B cell (primary cell): ENCODE data around the gene TSPAN18. TPM values are rescaled to one million over a fixed set of nuclear protein-coding genes. Genes with fewer than 3 reads are reported as not detected.

Source experiments
- ATAC-seq: fragments of 200-7000 bp; cut with Tn5 transposase; one replicate; pipeline ENCODE4 v1.10.0; 2021; ENCODE audit warnings: low read depth, mild to moderate bottlenecking, moderate number of reproducible peaks, moderate library complexity
- CTCF ChIA-PET: fragments of 350-600 bp; sonication (Branson Sonifier 250); formaldehyde crosslinking; loops from one replicate; lab custom pipeline; 2021; ENCODE audit warnings: antibody characterized with exemption, inconsistent platforms; lab: Charles Lee
- POLR2A ChIA-PET: fragments of 350-600 bp; sonication (Branson Sonifier 250); formaldehyde crosslinking; loops from one replicate; lab custom pipeline; 2021; ENCODE audit warnings: antibody characterized with exemption; lab: Charles Lee
- DNase-seq: peaks from one replicate; pipeline ENCODE4 v3.0.0; 2013
- H2AFZ ChIP-seq: 2 replicates; pipeline ENCODE4 v1.6.1; 2012; ENCODE audit warnings: mild to moderate bottlenecking, low read depth, low read length; ENCODE audit not compliant: insufficient read depth, poor library complexity, severe bottlenecking
- H3K27ac ChIP-seq, 2 donors: 1 replicate in 1 of 2; 2 replicates in 1 of 2; pipeline ENCODE4 v1.5.1; 2012 to 2013; ENCODE audit warnings: low read length in 2 of 2, mild to moderate bottlenecking in 2 of 2, moderate library complexity in 1 of 2
- H3K27me3 ChIP-seq, 4 experiments: fragments of 200-600 bp in 1 of 4; sonication (generic) in 1 of 4; replicated peaks in 1 of 4; 1 replicate in 2 of 4; 2 replicates in 2 of 4; pipeline versions ENCODE4 v1.6.1 to v1.7.0; 2013 to 2016; ENCODE audit warnings: low read length in 3 of 4, mild to moderate bottlenecking in 2 of 4, mixed read lengths in 1 of 4, moderate library complexity in 1 of 4; ENCODE audit not compliant: insufficient read depth in 4 of 4, control insufficient read depth in 3 of 4; ENCODE audit errors: control extremely low read depth in 1 of 4
- H3K36me3 ChIP-seq, 2 experiments: replicated peaks in 1 of 2; 1 replicate in 1 of 2; 2 replicates in 1 of 2; pipeline versions ENCODE4 v1.6.1 to v1.7.1; 2013; ENCODE audit warnings: low read length in 1 of 2; ENCODE audit not compliant: insufficient read depth in 2 of 2, control insufficient read depth in 1 of 2; ENCODE audit errors: control extremely low read depth in 1 of 2, extremely low read depth in 1 of 2
- H3K4me1 ChIP-seq, 2 donors: fragments of 200-600 bp in 1 of 2; sonication (generic) in 1 of 2; 1 replicate in 1 of 2; 2 replicates in 1 of 2; pipeline versions ENCODE4 v1.5.1 to v1.6.1; 2013 to 2017; ENCODE audit warnings: low read length in 2 of 2; ENCODE audit not compliant: control insufficient read depth in 2 of 2, insufficient read depth in 2 of 2
- H3K4me2 ChIP-seq: replicated peaks from 2 replicates; pipeline ENCODE3; 2012; ENCODE audit warnings: mild to moderate bottlenecking, low read depth, low read length; ENCODE audit not compliant: poor library complexity, severe bottlenecking
- H3K4me3 ChIP-seq, 5 experiments: fragments of 200-600 bp in 1 of 5; sonication (generic) in 1 of 5; 1 replicate in 3 of 5; 2 replicates in 2 of 5; pipeline versions ENCODE4 v1.5.1 to v1.7.0; 2011 to 2016; ENCODE audit warnings: low read length in 4 of 5, mild to moderate bottlenecking in 4 of 5, low read depth in 2 of 5, control low read depth in 1 of 5, moderate library complexity in 1 of 5; ENCODE audit not compliant: insufficient read depth in 1 of 5; ENCODE audit errors: control extremely low read depth in 1 of 5, extremely low read depth in 1 of 5
- H3K79me2 ChIP-seq: fragments of 200-600 bp; sonication (generic); one replicate; pipeline ENCODE4 v1.6.0; 2016; ENCODE audit warnings: low read length; ENCODE audit not compliant: control insufficient read depth, insufficient read depth
- H3K9ac ChIP-seq: fragments of 200-600 bp; sonication (generic); 2 replicates; pipeline ENCODE4 v1.6.1; 2017; ENCODE audit warnings: mild to moderate bottlenecking, low read length, moderate library complexity
- H3K9me3 ChIP-seq, 3 donors: one replicate each; pipeline versions ENCODE4 v1.6.1 to v1.7.1; 2013; ENCODE audit warnings: low read length in 2 of 3; ENCODE audit not compliant: control insufficient read depth in 2 of 3, insufficient read depth in 1 of 3; ENCODE audit errors: control extremely low read depth in 1 of 3
- H4K20me1 ChIP-seq: 2 replicates; pipeline ENCODE4 v1.6.0; 2012; ENCODE audit warnings: mild to moderate bottlenecking, low read length; ENCODE audit not compliant: insufficient read depth, control insufficient read depth, poor library complexity, severe bottlenecking
- H3K27ac Mint-ChIP-seq: one replicate; pipeline ENCODE4 v1.8.0; 2021; ENCODE audit warnings: mixed read lengths
- H3K27me3 Mint-ChIP-seq: one replicate; pipeline ENCODE4 v1.8.0; 2021; ENCODE audit warnings: mixed read lengths
- H3K4me1 Mint-ChIP-seq: one replicate; pipeline ENCODE4 v1.8.0; 2021; ENCODE audit warnings: mixed read lengths
- H3K4me3 Mint-ChIP-seq: one replicate; pipeline ENCODE4 v1.8.0; 2021; ENCODE audit warnings: mixed read lengths
- H3K9me3 Mint-ChIP-seq: one replicate; pipeline ENCODE4 v1.8.0; 2022; ENCODE audit warnings: mixed read lengths; ENCODE audit not compliant: insufficient read depth
- EZH2 ChIP-seq: IDR thresholded peaks from 2 replicates; pipeline ENCODE4 v1.6.1; 2012; ENCODE audit warnings: borderline replicate concordance, low read depth, mild to moderate bottlenecking, moderate library complexity, low read length; ENCODE audit not compliant: insufficient read depth, poor library complexity, severe bottlenecking
- WGBS: methylation state at CpG from one replicate; pipeline ENCODE4 v1.1.5; 2013; ENCODE audit warnings: missing lambda C conversion rate; ENCODE audit not compliant: insufficient coverage; 5-methylcytosine and 5-hydroxymethylcytosine counted together
- intact Hi-C: fragments of 100-400 bp; cut with micrococcal nuclease; formaldehyde crosslinking; loops from one replicate; pipeline ENCODE4 v1.10.0; 2022
- polyA plus RNA-seq: library from polyadenylated mRNA; depleted of rRNA; stranded (reverse); fragments of >200 nt; gene quantifications from 2 replicates; pipeline ENCODE4 v1.2.3, GENCODE V29; 2012
- total RNA-seq, 2 donors: library from RNA; stranded (reverse); fragments of 120-200 nt in 1 of 2; gene quantifications; 1 replicate in 1 of 2; 2 replicates in 1 of 2; pipeline versions ENCODE4 v1.2.3 to v1.2.4, GENCODE V29; 2013 to 2022
- TF ChIP-seq, protein P1 (sequence below): fragments of 200-600 bp; IDR thresholded peaks from one replicate; pipeline ENCODE4 v1.8.0; 2022; ENCODE audit warnings: antibody characterized with exemption, mild to moderate bottlenecking

Gene TSPAN18
- total and polyA plus RNA-seq, 2 donors (not counting 1 experiment from before 2014, with no cell fraction given) = 0.75 to 2.0 TPM

DNA sequence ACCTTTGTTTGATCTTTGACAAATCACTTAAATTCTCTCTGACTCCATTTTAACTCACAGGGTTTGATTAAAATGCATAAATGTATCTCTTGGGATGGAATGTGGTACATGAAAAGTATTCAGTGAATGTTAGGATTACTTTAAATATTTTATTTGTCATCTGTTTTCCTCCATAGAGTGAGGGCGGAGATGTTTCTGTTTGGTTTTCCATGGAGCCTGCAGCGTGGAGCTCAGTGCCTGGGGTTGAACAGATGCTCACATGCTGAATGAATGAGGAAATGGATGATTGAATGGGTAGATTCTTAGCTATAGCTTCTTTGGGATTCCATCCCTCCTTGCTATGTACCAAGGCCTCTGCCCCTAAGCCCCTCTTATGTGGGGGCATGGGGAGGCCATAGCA is 10.0 kb downstream of the TSPAN18 start:
- Histone ChIP-seq H3K36me3 (no peaks in the 10 kb centered on the region), H3K4me2 (no peak overlapping the region), H4K20me1 (no peaks in the 10 kb centered on the region), H2AFZ (no peak overlapping the region), H3K4me1 (no peaks in the 10 kb centered on the region), H3K9ac (no peak overlapping the region), H3K9me3 (no peaks in the 10 kb centered on the region), H3K79me2 (no peaks in the 10 kb centered on the region), H3K4me3 (no peak overlapping the region), H3K27ac (no peak overlapping the region), H3K27me3 (peaks cover 0 to 6% (median 0%) of the 10 kb centered on the region in 4 experiments)
- Mint-ChIP-seq H3K4me1 (no peaks in the 10 kb centered on the region), H3K27ac (no peak overlapping the region), H3K9me3 (no peaks in the 10 kb centered on the region), H3K27me3 (peaks cover 16% of the 10 kb centered on the region), H3K4me3 (no peak overlapping the region)
- DNase-seq (no peak), ATAC-seq (no peak)
- CTCF ChIA-PET = interaction anchor here (0.8 to 1.4 kb wide), 3 partner anchors 11 to 199 kb away, joined by 3 read pairs; no protein-coding TSS in a partner anchor
- WGBS = 92% methylated on average over 2 of the region's 2 CpGs
- POLR2A ChIA-PET = no interaction called here
- intact Hi-C loops = loop anchor here (5.0 kb wide), 1 partner anchor 321 kb away; no protein-coding TSS in a partner anchor
- TF ChIP-seq, protein P1, sequence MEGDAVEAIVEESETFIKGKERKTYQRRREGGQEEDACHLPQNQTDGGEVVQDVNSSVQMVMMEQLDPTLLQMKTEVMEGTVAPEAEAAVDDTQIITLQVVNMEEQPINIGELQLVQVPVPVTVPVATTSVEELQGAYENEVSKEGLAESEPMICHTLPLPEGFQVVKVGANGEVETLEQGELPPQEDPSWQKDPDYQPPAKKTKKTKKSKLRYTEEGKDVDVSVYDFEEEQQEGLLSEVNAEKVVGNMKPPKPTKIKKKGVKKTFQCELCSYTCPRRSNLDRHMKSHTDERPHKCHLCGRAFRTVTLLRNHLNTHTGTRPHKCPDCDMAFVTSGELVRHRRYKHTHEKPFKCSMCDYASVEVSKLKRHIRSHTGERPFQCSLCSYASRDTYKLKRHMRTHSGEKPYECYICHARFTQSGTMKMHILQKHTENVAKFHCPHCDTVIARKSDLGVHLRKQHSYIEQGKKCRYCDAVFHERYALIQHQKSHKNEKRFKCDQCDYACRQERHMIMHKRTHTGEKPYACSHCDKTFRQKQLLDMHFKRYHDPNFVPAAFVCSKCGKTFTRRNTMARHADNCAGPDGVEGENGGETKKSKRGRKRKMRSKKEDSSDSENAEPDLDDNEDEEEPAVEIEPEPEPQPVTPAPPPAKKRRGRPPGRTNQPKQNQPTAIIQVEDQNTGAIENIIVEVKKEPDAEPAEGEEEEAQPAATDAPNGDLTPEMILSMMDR = no peak

DNA sequence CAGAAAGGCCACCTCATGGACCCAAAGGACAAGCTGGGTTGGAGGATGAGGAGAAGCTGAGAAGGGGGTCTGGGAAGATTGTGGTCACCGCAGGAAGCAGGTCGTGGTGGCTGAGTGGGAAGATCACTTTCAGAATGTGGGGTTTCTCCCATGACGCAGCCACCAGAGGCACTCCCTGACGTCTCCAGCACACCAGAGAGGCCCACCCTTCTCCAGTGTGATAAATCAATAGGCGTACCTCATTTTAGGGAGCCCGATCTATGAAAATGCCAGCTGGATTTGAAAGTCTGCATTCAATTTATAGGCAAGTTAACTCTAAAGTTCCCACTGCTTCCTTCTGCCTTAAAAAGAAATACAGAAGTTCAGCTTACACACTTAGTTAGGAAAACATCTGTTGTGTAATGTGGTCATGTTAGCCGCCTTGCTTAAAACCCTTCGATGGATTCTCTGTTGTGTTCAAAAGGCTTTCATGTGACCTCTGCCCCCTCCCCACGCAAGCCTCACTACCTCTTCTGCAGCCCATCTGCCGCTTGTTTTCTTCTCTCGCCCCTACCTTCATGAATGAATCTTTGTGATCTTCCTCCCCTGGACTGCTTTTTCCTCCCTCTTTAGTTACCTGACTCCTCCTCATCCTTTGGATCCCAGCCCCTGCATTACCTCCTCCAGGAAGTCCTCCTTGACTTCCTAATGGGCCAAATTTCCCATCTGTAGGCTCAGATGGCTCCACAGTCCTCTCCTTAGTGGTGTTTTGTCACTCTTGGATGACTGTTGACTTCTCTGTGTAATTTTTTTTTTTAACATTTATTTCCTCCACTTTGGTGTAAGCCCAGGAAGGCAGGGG is 10.7 kb downstream of the TSPAN18 start:
- Histone ChIP-seq H3K4me3 (no peak overlapping the region), H3K9me3 (no peaks in the 10 kb centered on the region), H3K9ac (no peak overlapping the region), H3K4me2 (no peak overlapping the region), H3K4me1 (no peaks in the 10 kb centered on the region), H3K27ac (no peak overlapping the region), H2AFZ (no peak overlapping the region), H4K20me1 (no peaks in the 10 kb centered on the region), H3K36me3 (no peaks in the 10 kb centered on the region), H3K27me3 (peaks cover 0 to 6% (median 0%) of the 10 kb centered on the region in 4 experiments), H3K79me2 (no peaks in the 10 kb centered on the region)
- no peaks in the 10 kb centered on the region for H3K4me1 Mint-ChIP-seq
- no peaks in the 10 kb centered on the region for H3K9me3 Mint-ChIP-seq
- ChIA-PET CTCF (interaction anchor here (0.8 to 1.4 kb wide), 2 partner anchors 25 to 199 kb away, joined by 3 read pairs; no protein-coding TSS in a partner anchor), POLR2A (no interaction called here)
- 43% methylated on average over 9 of the region's 11 CpGs for WGBS
- H3K27me3 Mint-ChIP-seq = peaks cover 15% of the 10 kb centered on the region
- DNase-seq (no peak), ATAC-seq (no peak)
- TF ChIP-seq, protein P1 = no peak
- no peak for TF ChIP-seq EZH2
- H3K27ac Mint-ChIP-seq = no peak overlapping the region
- no peak overlapping the region for H3K4me3 Mint-ChIP-seq
- intact Hi-C loops = loop anchor here (5.0 kb wide), 1 partner anchor 320 kb away; no protein-coding TSS in a partner anchor
